ENCODE data around the gene IL17RB.

The IL17RB gene

DNA sequence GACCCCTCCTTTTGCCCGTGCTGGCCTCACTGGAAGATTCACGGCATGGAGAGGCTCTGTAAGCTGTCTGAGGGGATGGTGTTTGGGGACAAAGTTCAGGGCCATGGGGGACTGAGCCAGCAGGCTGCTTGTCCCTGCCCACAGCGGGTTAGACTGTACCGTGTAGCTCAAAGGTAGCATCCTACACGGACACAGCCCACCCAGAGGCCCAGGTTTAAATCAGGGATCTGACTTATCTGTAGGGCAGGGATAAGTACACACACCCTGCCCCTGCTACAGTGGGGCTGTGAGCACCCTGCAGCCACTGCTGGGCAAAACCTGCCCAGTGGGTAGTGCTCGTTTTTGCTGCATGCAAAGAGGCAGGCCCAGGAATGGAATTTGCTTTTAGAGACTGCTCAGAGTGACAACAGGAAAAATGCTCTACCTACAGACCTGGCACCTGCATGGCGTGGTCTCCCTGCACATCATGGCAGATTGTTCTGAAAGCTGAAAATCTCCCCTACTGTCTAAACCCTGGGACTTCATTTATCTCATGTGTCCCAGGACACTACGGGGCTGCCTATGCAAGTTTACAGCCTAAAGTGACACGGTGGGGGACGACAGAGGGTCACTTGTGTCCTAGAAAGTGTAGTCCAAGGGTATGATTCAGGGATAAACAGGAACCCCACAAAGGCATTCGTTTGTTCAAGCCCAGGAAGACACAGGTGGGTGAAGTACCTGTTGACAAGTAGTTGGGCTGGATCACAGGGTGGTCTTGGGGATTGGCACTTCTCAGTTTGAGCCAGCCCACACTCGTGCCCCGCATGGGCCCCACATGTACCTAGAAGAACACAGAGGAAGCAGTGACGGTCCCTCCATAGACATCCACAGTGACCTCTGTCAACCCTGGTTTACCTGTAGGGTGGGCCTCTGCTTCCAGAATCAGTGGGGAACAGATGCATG is 27.9 kb upstream of the IL17RB start:
- H3K4me3 ChIP-seq (ENCODE audit: low read depth, low read length) = no peak overlapping the region
- TF ChIP-seq, protein P1, sequence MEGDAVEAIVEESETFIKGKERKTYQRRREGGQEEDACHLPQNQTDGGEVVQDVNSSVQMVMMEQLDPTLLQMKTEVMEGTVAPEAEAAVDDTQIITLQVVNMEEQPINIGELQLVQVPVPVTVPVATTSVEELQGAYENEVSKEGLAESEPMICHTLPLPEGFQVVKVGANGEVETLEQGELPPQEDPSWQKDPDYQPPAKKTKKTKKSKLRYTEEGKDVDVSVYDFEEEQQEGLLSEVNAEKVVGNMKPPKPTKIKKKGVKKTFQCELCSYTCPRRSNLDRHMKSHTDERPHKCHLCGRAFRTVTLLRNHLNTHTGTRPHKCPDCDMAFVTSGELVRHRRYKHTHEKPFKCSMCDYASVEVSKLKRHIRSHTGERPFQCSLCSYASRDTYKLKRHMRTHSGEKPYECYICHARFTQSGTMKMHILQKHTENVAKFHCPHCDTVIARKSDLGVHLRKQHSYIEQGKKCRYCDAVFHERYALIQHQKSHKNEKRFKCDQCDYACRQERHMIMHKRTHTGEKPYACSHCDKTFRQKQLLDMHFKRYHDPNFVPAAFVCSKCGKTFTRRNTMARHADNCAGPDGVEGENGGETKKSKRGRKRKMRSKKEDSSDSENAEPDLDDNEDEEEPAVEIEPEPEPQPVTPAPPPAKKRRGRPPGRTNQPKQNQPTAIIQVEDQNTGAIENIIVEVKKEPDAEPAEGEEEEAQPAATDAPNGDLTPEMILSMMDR (IDR thresholded peaks at IDR 0.05; ENCODE audit: borderline replicate concordance, insufficient read depth, low read depth, low read length) = no peak

GRCh38 chr3:53819163-53819868 is 27.1 kb upstream of the IL17RB start:
- TF ChIP-seq, protein P1 (IDR thresholded peaks at IDR 0.05; ENCODE audit: borderline replicate concordance, insufficient read depth, low read depth, low read length) = no peak
- no peak overlapping the region for H3K4me3 ChIP-seq (ENCODE audit: low read depth, low read length)

DNA sequence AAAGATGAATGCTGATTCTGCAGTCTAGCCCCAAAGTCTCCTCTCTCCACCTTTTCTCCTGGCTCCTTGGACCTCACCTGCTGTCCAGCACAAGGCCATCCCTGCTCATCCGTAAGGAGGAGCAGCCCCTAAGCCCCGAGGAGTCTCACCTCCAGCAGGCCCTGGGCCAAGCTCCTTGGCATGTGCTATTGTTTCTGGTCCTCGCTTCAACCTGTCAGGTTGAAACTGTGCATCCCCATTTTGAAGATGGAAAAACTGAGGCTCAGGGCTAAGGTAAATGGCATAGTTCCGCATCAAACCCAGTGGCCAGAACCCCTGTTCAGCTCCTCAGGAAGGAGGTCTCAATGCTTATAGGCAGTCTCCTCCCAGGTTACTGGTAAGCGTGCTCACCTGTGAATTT is 26.3 kb upstream of the IL17RB start:
- no peak overlapping the region for H3K4me3 ChIP-seq (ENCODE audit: low read depth, low read length)
- TF ChIP-seq, protein P1 (IDR thresholded peaks at IDR 0.05; ENCODE audit: borderline replicate concordance, insufficient read depth, low read depth, low read length) = no peak

GRCh38 chr3:53820756-53821580 is 25.4 kb upstream of the IL17RB start:
- no peak overlapping the region for H3K4me3 ChIP-seq (ENCODE audit: low read depth, low read length)
- TF ChIP-seq, protein P1 (IDR thresholded peaks at IDR 0.05; ENCODE audit: borderline replicate concordance, insufficient read depth, low read depth, low read length) = no peak

GRCh38 chr3:53821631-53822121 is 24.7 kb upstream of the IL17RB start:
- no peak overlapping the region for H3K4me3 ChIP-seq (ENCODE audit: low read depth, low read length)
- TF ChIP-seq, protein P1 (IDR thresholded peaks at IDR 0.05; ENCODE audit: borderline replicate concordance, insufficient read depth, low read depth, low read length) = no peak

DNA sequence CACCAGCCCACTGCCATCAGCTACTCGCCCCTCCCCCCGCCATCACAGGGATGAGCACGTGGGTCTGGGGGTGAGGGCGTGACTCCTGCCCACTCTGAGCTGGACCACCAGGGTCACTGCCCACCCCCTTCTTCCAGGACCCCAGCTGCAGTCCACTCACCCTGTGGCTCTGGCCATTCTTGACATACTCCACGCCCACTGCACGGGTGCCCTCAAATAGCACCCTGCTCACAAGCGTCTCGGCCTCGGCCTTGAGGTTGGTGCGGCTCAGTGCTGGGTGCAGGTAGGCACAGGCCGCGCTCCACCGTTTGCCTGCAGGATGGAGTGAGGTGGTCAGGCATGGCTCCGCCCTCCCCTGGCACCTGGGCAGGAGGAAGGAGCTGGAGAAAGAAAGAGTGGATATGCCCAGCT is 24.0 kb upstream of the IL17RB start:
- TF ChIP-seq, protein P1 (IDR thresholded peaks at IDR 0.05; ENCODE audit: borderline replicate concordance, insufficient read depth, low read depth, low read length) = no peak
- no peak overlapping the region for H3K4me3 ChIP-seq (ENCODE audit: low read depth, low read length)

All from GM12875 (cell line).